Upper lobe of left lung (tissue), 4 donors: Measurements from ENCODE around the gene MTREX.

Experiments
- POLR2A ChIP-seq, 4 donors: fragments of 450-650 bp; IDR thresholded peaks; one replicate each; pipeline ENCODE4 v1.5.1; 2016 to 2017; ENCODE audit warnings: antibody characterized with exemption in 4 of 4, mild to moderate bottlenecking in 2 of 4
- TF ChIP-seq, protein P1 (sequence below), 6 experiments: fragments of 450-650 bp in 4 of 6; fragments of 200-600 bp in 2 of 6; sonication (generic) in 2 of 6; IDR thresholded peaks; one replicate each; pipeline ENCODE4 v1.5.1; 2016 to 2019; ENCODE audit warnings: antibody characterized with exemption in 6 of 6

DNA sequence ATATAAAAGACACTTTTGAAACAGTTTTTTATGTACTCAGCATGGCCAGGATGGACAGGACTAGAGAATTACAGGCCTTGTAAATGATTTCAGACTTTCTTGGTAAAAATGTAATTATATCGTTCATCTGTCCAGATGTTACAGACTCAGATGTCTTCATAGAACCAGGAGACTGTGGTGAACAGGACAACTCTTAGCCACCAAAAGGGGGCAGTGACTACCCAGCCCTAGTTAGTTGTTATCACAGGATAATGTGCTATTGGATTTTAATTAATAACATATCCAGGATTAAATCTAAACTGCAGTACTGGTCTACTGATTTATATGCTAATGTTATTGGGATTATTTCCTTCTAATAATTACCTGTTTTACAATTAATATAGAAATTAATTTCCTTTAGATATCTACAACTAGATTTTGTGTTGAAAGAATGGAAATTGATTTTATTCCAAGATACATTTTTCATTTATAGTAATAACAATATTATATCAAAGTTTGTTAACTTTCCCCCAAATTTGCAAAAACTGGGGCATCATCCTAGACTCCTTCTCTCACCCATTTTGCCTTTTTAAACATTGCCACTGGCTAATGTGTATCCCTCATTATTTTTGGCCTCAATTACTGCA is 99.4 kb downstream of the MTREX start:
- TF ChIP-seq, protein P1, sequence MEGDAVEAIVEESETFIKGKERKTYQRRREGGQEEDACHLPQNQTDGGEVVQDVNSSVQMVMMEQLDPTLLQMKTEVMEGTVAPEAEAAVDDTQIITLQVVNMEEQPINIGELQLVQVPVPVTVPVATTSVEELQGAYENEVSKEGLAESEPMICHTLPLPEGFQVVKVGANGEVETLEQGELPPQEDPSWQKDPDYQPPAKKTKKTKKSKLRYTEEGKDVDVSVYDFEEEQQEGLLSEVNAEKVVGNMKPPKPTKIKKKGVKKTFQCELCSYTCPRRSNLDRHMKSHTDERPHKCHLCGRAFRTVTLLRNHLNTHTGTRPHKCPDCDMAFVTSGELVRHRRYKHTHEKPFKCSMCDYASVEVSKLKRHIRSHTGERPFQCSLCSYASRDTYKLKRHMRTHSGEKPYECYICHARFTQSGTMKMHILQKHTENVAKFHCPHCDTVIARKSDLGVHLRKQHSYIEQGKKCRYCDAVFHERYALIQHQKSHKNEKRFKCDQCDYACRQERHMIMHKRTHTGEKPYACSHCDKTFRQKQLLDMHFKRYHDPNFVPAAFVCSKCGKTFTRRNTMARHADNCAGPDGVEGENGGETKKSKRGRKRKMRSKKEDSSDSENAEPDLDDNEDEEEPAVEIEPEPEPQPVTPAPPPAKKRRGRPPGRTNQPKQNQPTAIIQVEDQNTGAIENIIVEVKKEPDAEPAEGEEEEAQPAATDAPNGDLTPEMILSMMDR (IDR thresholded peaks at IDR 0.05) = peak; percentile 26 to 58 (median 44)
- no peak for TF ChIP-seq POLR2A (IDR thresholded peaks at IDR 0.05)
